Stomach (tissue), 9 donors: ENCODE data around the gene CPLX4. TPM values are rescaled to one million over a fixed set of nuclear protein-coding genes. Genes with fewer than 3 reads are reported as not detected.

Source experiments
- DNase-seq, 2 donors: peaks; one replicate each; pipeline versions ENCODE4 v3.0.0 to v3.0.0-alpha.2; 2013 to 2019
- H3K27ac ChIP-seq, 5 donors: fragments of 200-600 bp in 4 of 5; sonication (generic) in 4 of 5; one replicate each; pipeline ENCODE4 v1.5.1; 2013 to 2019; ENCODE audit warnings: mild to moderate bottlenecking in 1 of 5, moderate library complexity in 1 of 5
- H3K27me3 ChIP-seq, 3 donors: fragments of 200-600 bp; sonication (generic); one replicate each; pipeline ENCODE4 v1.5.1; 2017 to 2019; ENCODE audit warnings: mixed run types in 1 of 3
- H3K36me3 ChIP-seq, 4 donors: fragments of 200-600 bp; sonication (generic); 1 replicate in 3 of 4; 2 replicates in 1 of 4; pipeline ENCODE4 v1.5.1; 2016 to 2019
- H3K4me1 ChIP-seq, 4 donors: fragments of 200-600 bp; sonication (generic); one replicate each; pipeline ENCODE4 v1.5.1; 2016 to 2019
- H3K4me3 ChIP-seq, 4 donors: fragments of 200-600 bp; sonication (generic) in 3 of 4; one replicate each; pipeline ENCODE4 v1.5.1; 2016 to 2019; ENCODE audit warnings: mild to moderate bottlenecking in 1 of 4
- H3K9me3 ChIP-seq, 4 donors: fragments of 200-600 bp; sonication (generic); one replicate each; pipeline ENCODE4 v1.5.1; 2016 to 2019
- CTCF ChIP-seq, 7 experiments: fragments of 450-650 bp in 4 of 7; fragments of 200-600 bp in 3 of 7; sonication (generic) in 3 of 7; IDR thresholded peaks; one replicate each; pipeline ENCODE4 v1.5.1; 2016 to 2019; ENCODE audit warnings: antibody characterized with exemption in 7 of 7, control low read depth in 2 of 7, mild to moderate bottlenecking in 1 of 7
- EP300 ChIP-seq: sonication (generic); formaldehyde crosslinking; IDR thresholded peaks from one replicate; pipeline ENCODE4 v1.6.1; 2017; ENCODE audit warnings: antibody characterized with exemption
- POLR2A ChIP-seq, 4 donors: fragments of 450-650 bp; IDR thresholded peaks; one replicate each; pipeline ENCODE4 v1.6.1; 2016; ENCODE audit warnings: antibody characterized with exemption in 4 of 4, control low read depth in 2 of 4, mild to moderate bottlenecking in 1 of 4, moderate library complexity in 1 of 4
- POLR2AphosphoS5 ChIP-seq, 3 donors: sonication (generic); formaldehyde crosslinking; IDR thresholded peaks; one replicate each; pipeline ENCODE4 v1.6.1; 2016; ENCODE audit warnings: antibody characterized with exemption in 3 of 3
- WGBS, 5 donors: extraction: QIAGEN DNeasy Blood & Tissue Kit in 3 of 5; methylation state at CpG; one replicate each; pipeline versions ENCODE4 v1.1.5 to v1.1.7; 2013 to 2018; 5-methylcytosine and 5-hydroxymethylcytosine counted together
- intact Hi-C: fragments of 100-400 bp; cut with DNase I; formaldehyde crosslinking; loops from one replicate; pipeline ENCODE4 v1.15.1; 2023; ENCODE audit warnings: low total_unique reads
- polyA plus RNA-seq, 3 donors: library from polyadenylated mRNA; stranded (reverse); fragments of 200-250 nt; gene quantifications; one replicate each; pipeline ENCODE4 v1.2.3, GENCODE V29; 2013
- total RNA-seq, 5 donors: library from RNA; depleted of rRNA; stranded (reverse); fragments of >200 nt; gene quantifications; one replicate each; pipeline versions ENCODE4 v1.1.0 to v1.2.3, GENCODE V29; 2014 to 2016
- donor health status: healthy with polysubstance abuse.
- donor health status: Bipolar disorder and iron deficiency.
- donor health status: healthy.

Gene CPLX4
- total and polyA plus RNA-seq, 8 donors, result not detected

GRCh38 chr18:59293317-59293716 is 25.1 kb downstream of the CPLX4 start:
- Histone ChIP-seq H3K36me3 (no peaks in the 10 kb centered on the region), H3K9me3 (no peaks in the 10 kb centered on the region), H3K4me3 (no peak overlapping the region), H3K27ac (no peak overlapping the region), H3K4me1 (no peaks in the 10 kb centered on the region), H3K27me3 (peaks cover 0 to 29% (median 0%) of the 10 kb centered on the region in 3 donors)
- intact Hi-C loops, result no loop called here
- TF ChIP-seq EP300 (no peak), POLR2A (IDR thresholded peaks at IDR 0.05) (no peak), CTCF (IDR thresholded peaks at IDR 0.05) (no peak), POLR2AphosphoS5 (IDR thresholded peaks at IDR 0.05) (no peak)
- DNase-seq, result no peak

GRCh38 chr18:59286341-59286740 is 32.1 kb downstream of the CPLX4 start:
- 58 to 73% (median 62%) methylated on average over 6 of the region's 6 CpGs for whole genome bisulfite sequencing, 5 donors
- no peak overlapping the region for H3K27ac ChIP-seq
- H3K27me3 ChIP-seq, result peaks cover 0 to 51% (median 12%) of the 10 kb centered on the region in 3 donors
- TF ChIP-seq POLR2AphosphoS5 (IDR thresholded peaks at IDR 0.05) (no peak), CTCF (IDR thresholded peaks at IDR 0.05) (no peak), POLR2A (IDR thresholded peaks at IDR 0.05) (no peak), EP300 (no peak)
- H3K4me3 ChIP-seq, result no peak overlapping the region
- H3K9me3 ChIP-seq, result no peaks in the 10 kb centered on the region
- H3K36me3 ChIP-seq, result no peaks in the 10 kb centered on the region
- DNase-seq, result no peak
- intact Hi-C loops, result no loop called here
- no peaks in the 10 kb centered on the region for H3K4me1 ChIP-seq

GRCh38 chr18:59282341-59282740 is 36.1 kb downstream of the CPLX4 start:
- WGBS, 5 donors, result 79 to 87% (median 85%) methylated on average over 11 of the region's 11 CpGs
- Histone ChIP-seq H3K9me3 (no peaks in the 10 kb centered on the region), H3K4me1 (no peaks in the 10 kb centered on the region), H3K36me3 (no peaks in the 10 kb centered on the region), H3K4me3 (no peak overlapping the region), H3K27me3 (peaks cover 0 to 91% (median 22%) of the 10 kb centered on the region in 3 donors), H3K27ac (no peak overlapping the region)
- intact Hi-C loops, result no loop called here
- no peak for DNase-seq
- TF ChIP-seq POLR2A (IDR thresholded peaks at IDR 0.05), result no peak
- no peak for TF ChIP-seq POLR2AphosphoS5 (IDR thresholded peaks at IDR 0.05)
- no peak for TF ChIP-seq EP300
- no peak for TF ChIP-seq CTCF (IDR thresholded peaks at IDR 0.05)

- Histone ChIP-seq H3K36me3 (no peaks in the 10 kb centered on the region), H3K27ac (no peak overlapping the region), H3K9me3 (no peaks in the 10 kb centered on the region), H3K4me3 (no peak overlapping the region), H3K27me3 (peaks cover 0 to 100% (median 47%) of the 10 kb centered on the region in 3 donors), H3K4me1 (no peaks in the 10 kb centered on the region)
- TF ChIP-seq POLR2A (IDR thresholded peaks at IDR 0.05) (no peak), EP300 (no peak), POLR2AphosphoS5 (IDR thresholded peaks at IDR 0.05) (no peak), CTCF (IDR thresholded peaks at IDR 0.05) (no peak)
- intact Hi-C loops, result no loop called here
- DNase-seq, result no peak
- WGBS, 5 donors, result 56 to 78% (median 61%) methylated on average over 1 of the region's 1 CpG
These were observed 38.7 kb downstream of the CPLX4 start for GRCh38 chr18:59279722-59280121.
